T-helper 17 cell (primary cell): ENCODE data around the gene DNAJB11. TPM values are rescaled to one million over a fixed set of nuclear protein-coding genes. Genes with fewer than 3 reads are reported as not detected.
A peak's percentile ranks its signal among the peaks of the same experiment; 100 is the strongest.

Source experiments
- ATAC-seq: fragments of 150-1000 bp; cut with Tn5 transposase; 2 replicates; pipeline ENCODE4 v1.10.0; 2021; ENCODE audit warnings: mild to moderate bottlenecking, moderate library complexity
- DNase-seq, 3 donors: peaks; one replicate each; pipeline versions ENCODE4 v3.0.0 to v3.0.0-alpha.2; 2020 to 2021
- H3K9me3 ChIP-seq: one replicate; pipeline ENCODE4 v1.7.0; 2013; ENCODE audit warnings: low read length, mild to moderate bottlenecking; ENCODE audit not compliant: control insufficient read depth, poor library complexity, severe bottlenecking
- H3K27ac Mint-ChIP-seq: one replicate; pipeline ENCODE4 v1.8.0; 2022; ENCODE audit warnings: mild to moderate bottlenecking, moderate library complexity, mixed read lengths
- H3K27me3 Mint-ChIP-seq: one replicate; pipeline ENCODE4 v1.8.0; 2022; ENCODE audit warnings: mixed read lengths
- H3K36me3 Mint-ChIP-seq: one replicate; pipeline ENCODE4 v1.8.0; 2022; ENCODE audit warnings: low read depth, mixed read lengths
- H3K4me1 Mint-ChIP-seq: one replicate; pipeline ENCODE4 v1.8.0; 2022; ENCODE audit warnings: mild to moderate bottlenecking, mixed read lengths
- H3K4me3 Mint-ChIP-seq: one replicate; pipeline ENCODE4 v1.8.0; 2022; ENCODE audit warnings: mild to moderate bottlenecking, moderate library complexity, mixed read lengths
- total RNA-seq, 4 donors: library from RNA in 2 of 4; stranded (reverse) in 2 of 4; gene quantifications; one replicate each; pipeline ENCODE4 v1.2.3 and lab custom pipeline; 2022 to 2026

DNAJB11 gene
- total RNA-seq, 2 donors from 2014 or later = 83.4 to 101 TPM

GRCh38 chr3:186605561-186606545, 35.3 kb downstream of the DNAJB11 start:
- H3K9me3 ChIP-seq = no peaks in the 10 kb centered on the region
- H3K4me3 Mint-ChIP-seq = no peak overlapping the region
- DNase-seq (no peak), ATAC-seq (no peak)
- peaks cover 2% of the 10 kb centered on the region for H3K4me1 Mint-ChIP-seq
- H3K27ac Mint-ChIP-seq = no peak overlapping the region
- no peaks in the 10 kb centered on the region for H3K36me3 Mint-ChIP-seq
- peaks cover 18% of the 10 kb centered on the region for H3K27me3 Mint-ChIP-seq

- Mint-ChIP-seq H3K36me3 (no peaks in the 10 kb centered on the region), H3K4me1 (no peaks in the 10 kb centered on the region), H3K4me3 (no peak overlapping the region), H3K27me3 (peaks cover 23% of the 10 kb centered on the region), H3K27ac (no peak overlapping the region)
- no peaks in the 10 kb centered on the region for H3K9me3 ChIP-seq
- DNase-seq = no peak
- no peak for ATAC-seq
These were observed 38.2 kb downstream of the DNAJB11 start for GRCh38 chr3:186608624-186609215.

DNA sequence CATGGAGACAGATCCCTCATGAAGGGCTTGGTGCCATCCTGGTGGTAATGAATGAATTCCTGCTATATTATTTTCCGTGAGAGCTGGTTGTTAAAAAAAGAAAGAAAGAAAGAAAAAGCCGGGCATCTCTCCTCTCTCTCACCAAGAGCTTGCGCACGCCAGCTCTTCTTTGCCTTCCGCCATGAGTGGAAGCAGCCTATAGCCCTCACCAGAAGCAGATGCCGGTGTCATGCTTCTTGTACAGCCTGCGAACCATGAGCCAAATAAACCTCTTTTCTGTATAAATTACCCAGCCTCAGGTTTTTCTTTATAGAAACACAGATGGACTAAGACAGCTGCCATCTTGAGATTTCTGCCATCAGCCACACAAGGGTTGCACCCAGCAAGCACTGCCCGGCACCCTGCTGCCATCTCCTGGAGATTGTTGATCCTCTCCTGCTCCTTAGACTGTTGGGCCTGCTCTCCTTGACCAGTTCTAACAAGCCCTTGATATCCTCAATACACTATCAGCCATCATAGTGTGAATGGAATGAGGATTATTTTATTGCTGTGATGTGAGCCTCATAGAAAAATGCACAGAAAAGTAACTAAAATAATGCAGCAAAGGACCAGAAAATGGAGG, 38.8 kb downstream of the DNAJB11 start:
- H3K27me3 Mint-ChIP-seq = peaks cover 19% of the 10 kb centered on the region
- no peaks in the 10 kb centered on the region for H3K9me3 ChIP-seq
- peaks cover 2% of the 10 kb centered on the region for H3K4me1 Mint-ChIP-seq
- H3K4me3 Mint-ChIP-seq = no peak overlapping the region
- ATAC-seq (no peak), DNase-seq (no peak)
- no peaks in the 10 kb centered on the region for H3K36me3 Mint-ChIP-seq
- no peak overlapping the region for H3K27ac Mint-ChIP-seq

DNA sequence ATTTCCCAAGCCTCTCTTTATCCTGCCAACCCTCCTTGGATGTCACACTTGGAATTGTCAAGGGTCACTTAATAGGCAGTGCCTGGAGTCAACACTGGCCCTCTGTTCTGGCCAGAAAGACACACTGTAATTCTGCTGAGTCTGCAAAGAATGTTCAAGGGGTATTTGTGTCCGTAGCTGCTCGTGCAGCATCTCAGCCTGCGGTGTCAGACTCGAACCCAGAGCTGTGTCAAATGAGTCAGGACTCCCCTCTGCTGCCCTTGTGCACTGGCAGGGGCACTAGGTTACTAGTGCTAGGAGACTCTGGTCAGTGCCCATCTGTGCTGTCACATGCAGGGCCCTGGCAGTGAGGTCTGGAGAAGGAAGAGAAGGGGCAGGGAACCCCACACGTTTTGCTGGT, 41.5 kb downstream of the DNAJB11 start:
- H3K9me3 ChIP-seq = no peaks in the 10 kb centered on the region
- ATAC-seq (no peak), DNase-seq (no peak)
- Mint-ChIP-seq H3K27ac (no peak overlapping the region), H3K27me3 (peaks cover 17% of the 10 kb centered on the region), H3K4me3 (no peak overlapping the region), H3K36me3 (peaks cover 2% of the 10 kb centered on the region), H3K4me1 (peaks cover 15% of the 10 kb centered on the region)

GRCh38 chr3:186612721-186613636, 42.5 kb downstream of the DNAJB11 start, which contains the start of gene AHSG:
Gene AHSG, plus strand, starts transcription at chr3:186613060. Its CDS starts 82 bp downstream, at chr3:186613142.
- Mint-ChIP-seq H3K27me3 (peaks cover 26% of the 10 kb centered on the region), H3K27ac (no peak within 1 kb of the TSS), H3K4me3 (no peak within 1 kb of the TSS), H3K4me1 (peaks cover 17% of the 10 kb centered on the region), H3K36me3 (peaks cover 2% of the 10 kb centered on the region)
- no peak for DNase-seq
- ATAC-seq = no peak
- H3K9me3 ChIP-seq = no peaks in the 10 kb centered on the region

- Mint-ChIP-seq H3K27ac (no peak overlapping the region), H3K4me3 (no peak overlapping the region), H3K36me3 (peaks cover 2% of the 10 kb centered on the region), H3K4me1 (peaks cover 17% of the 10 kb centered on the region), H3K27me3 (peaks cover 34% of the 10 kb centered on the region)
- H3K9me3 ChIP-seq = no peaks in the 10 kb centered on the region
- no peak for DNase-seq
- ATAC-seq = no peak
These were observed 43.2 kb downstream of the DNAJB11 start for GRCh38 chr3:186613637-186614265.

- ATAC-seq = no peak
- Mint-ChIP-seq H3K36me3 (peaks cover 2% of the 10 kb centered on the region), H3K27me3 (peaks cover 36% of the 10 kb centered on the region), H3K4me1 (peaks cover 17% of the 10 kb centered on the region), H3K27ac (peak overlapping the region; percentile 42), H3K4me3 (peak overlapping the region; percentile 79)
- H3K9me3 ChIP-seq = no peaks in the 10 kb centered on the region
- no peak for DNase-seq
These were observed 43.7 kb downstream of the DNAJB11 start for GRCh38 chr3:186614266-186614596.

DNA sequence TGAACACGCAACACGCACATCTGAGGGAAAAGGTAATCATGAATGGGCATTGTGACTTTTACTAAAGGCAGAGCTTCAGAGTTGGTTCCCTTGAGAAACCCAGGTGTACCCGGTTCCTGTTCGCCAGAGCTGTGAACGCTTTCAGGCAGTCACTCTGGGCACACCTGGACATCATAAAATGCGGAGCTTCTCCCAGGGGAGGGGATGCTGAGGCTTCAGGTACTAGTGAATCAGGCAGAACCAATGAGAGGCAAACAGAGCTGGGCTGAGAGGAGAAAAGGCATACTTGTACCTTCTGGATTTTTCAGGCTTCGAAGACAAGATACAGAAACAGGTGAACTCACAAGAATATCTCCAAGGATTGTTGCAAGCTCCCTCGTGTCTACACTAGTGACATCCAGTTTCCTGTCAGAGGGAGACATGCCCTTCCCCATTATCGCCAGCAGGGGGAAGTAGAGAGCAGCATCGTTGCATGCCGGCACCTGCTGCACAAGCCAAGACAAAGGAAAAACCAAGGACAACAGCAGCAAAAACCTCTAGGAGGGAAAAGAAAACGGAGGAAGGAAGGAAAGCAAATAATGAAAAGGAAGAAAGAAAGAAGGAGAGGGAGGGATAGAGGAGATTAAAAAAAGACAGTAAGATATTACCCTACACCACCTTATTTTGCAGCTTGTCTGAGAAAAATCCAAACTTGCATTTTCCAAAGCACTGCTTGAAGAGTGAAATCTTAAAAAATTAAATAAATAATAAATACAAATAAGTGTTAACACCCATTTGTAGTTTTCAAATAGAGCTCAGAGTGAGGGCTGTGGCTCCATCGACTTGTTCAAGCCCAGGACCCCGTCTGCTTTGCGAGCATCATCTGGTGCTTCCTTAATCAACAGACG, 44.3 kb downstream of the DNAJB11 start:
- no peaks in the 10 kb centered on the region for H3K9me3 ChIP-seq
- ATAC-seq (peak; percentile 58), DNase-seq (peak; percentile 43 to 61 (median 56))
- Mint-ChIP-seq H3K27me3 (peaks cover 36% of the 10 kb centered on the region), H3K36me3 (peaks cover 2% of the 10 kb centered on the region), H3K27ac (peak overlapping the region; percentile 42), H3K4me1 (peaks cover 17% of the 10 kb centered on the region), H3K4me3 (peak overlapping the region; percentile 79)

DNA sequence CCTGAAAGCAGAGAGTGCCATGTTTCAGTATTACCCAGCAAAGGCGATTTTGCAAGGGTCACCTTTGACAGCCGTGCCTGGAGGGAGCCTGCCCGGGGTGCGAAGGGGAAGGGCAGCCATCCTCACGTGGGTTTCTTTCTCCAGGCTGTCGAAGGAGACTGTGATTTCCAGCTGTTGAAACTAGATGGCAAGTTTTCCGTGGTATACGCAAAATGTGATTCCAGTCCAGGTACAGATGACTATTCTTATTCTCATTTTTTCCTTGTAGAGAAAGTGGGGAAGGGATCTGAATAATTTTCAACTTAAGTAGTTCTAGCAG, 45.7 kb downstream of the DNAJB11 start:
- peak overlapping the region; percentile 67 for H3K27ac Mint-ChIP-seq
- H3K27me3 Mint-ChIP-seq = peaks cover 44% of the 10 kb centered on the region
- DNase-seq (no peak), ATAC-seq (no peak)
- peaks cover 2% of the 10 kb centered on the region for H3K36me3 Mint-ChIP-seq
- peaks cover 17% of the 10 kb centered on the region for H3K4me1 Mint-ChIP-seq
- H3K4me3 Mint-ChIP-seq = no peak overlapping the region
- no peaks in the 10 kb centered on the region for H3K9me3 ChIP-seq

- H3K9me3 ChIP-seq = no peaks in the 10 kb centered on the region
- peak; percentile 98 for ATAC-seq
- H3K4me3 Mint-ChIP-seq = peak overlapping the region; percentile 72
- peak overlapping the region; percentile 67 for H3K27ac Mint-ChIP-seq
- peak; percentile 73 to 76 (median 74) for DNase-seq
- H3K4me1 Mint-ChIP-seq = peaks cover 17% of the 10 kb centered on the region
- peaks cover 50% of the 10 kb centered on the region for H3K27me3 Mint-ChIP-seq
- H3K36me3 Mint-ChIP-seq = peaks cover 2% of the 10 kb centered on the region
These were observed 46.8 kb downstream of the DNAJB11 start for GRCh38 chr3:186617036-186617946.
